Measurements from ENCODE around the gene TMEM132D.

DNA sequence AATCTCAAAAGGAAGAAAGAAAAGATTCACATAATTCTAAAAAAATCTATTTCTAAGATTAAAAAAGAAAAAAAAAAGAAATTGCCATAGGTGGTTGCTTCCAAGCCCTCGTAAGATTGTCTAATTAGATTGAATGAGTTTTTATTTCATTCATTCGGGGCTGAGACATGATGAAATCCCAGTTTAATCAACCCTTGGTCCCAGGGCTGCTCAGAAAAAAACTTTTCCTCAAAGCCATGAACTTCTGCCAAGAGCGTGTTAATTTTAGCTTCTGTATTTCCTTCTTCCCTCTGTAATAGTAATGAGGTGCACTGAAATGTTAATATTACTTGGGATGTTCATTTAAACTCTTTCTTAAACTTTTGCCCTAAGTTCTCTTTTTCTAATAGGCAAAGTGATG is 62.6 kb downstream of the TMEM132D start:
- TF ChIP-seq MXI1 (IDR thresholded peaks at IDR 0.05; ENCODE audit: borderline replicate concordance, low read depth, low read length) (no peak), BHLHE40 (IDR thresholded peaks at IDR 0.05; ENCODE audit: low read depth, low read length) (no peak), RFX5 (IDR thresholded peaks at IDR 0.05; ENCODE audit: low read depth, low read length) (no peak), POLR2A (IDR thresholded peaks at IDR 0.05; ENCODE audit: low read depth, low read length) (no peak), CEBPB (IDR thresholded peaks at IDR 0.05; ENCODE audit: low read depth, low read length) (no peak), MAZ (IDR thresholded peaks at IDR 0.05; ENCODE audit: borderline replicate concordance, low read depth, low read length) (no peak), RAD21 (IDR thresholded peaks at IDR 0.05; ENCODE audit: low read length) (no peak), SMC3 (IDR thresholded peaks at IDR 0.05; ENCODE audit: low read depth, low read length) (no peak), FOS (IDR thresholded peaks at IDR 0.05; ENCODE audit: low read depth, low read length) (no peak), NFE2L2 (IDR thresholded peaks at IDR 0.05; ENCODE audit: low read depth, low read length) (no peak), MAFK (IDR thresholded peaks at IDR 0.05; ENCODE audit: low read depth, low read length) (no peak)
- TF ChIP-seq, protein P1, sequence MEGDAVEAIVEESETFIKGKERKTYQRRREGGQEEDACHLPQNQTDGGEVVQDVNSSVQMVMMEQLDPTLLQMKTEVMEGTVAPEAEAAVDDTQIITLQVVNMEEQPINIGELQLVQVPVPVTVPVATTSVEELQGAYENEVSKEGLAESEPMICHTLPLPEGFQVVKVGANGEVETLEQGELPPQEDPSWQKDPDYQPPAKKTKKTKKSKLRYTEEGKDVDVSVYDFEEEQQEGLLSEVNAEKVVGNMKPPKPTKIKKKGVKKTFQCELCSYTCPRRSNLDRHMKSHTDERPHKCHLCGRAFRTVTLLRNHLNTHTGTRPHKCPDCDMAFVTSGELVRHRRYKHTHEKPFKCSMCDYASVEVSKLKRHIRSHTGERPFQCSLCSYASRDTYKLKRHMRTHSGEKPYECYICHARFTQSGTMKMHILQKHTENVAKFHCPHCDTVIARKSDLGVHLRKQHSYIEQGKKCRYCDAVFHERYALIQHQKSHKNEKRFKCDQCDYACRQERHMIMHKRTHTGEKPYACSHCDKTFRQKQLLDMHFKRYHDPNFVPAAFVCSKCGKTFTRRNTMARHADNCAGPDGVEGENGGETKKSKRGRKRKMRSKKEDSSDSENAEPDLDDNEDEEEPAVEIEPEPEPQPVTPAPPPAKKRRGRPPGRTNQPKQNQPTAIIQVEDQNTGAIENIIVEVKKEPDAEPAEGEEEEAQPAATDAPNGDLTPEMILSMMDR (conservative IDR thresholded peaks at IDR 0.05; ENCODE audit: low read depth, low read length), result no peak
- TF ChIP-seq, protein P2, sequence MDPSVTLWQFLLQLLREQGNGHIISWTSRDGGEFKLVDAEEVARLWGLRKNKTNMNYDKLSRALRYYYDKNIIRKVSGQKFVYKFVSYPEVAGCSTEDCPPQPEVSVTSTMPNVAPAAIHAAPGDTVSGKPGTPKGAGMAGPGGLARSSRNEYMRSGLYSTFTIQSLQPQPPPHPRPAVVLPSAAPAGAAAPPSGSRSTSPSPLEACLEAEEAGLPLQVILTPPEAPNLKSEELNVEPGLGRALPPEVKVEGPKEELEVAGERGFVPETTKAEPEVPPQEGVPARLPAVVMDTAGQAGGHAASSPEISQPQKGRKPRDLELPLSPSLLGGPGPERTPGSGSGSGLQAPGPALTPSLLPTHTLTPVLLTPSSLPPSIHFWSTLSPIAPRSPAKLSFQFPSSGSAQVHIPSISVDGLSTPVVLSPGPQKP (IDR thresholded peaks at IDR 0.05; ENCODE audit: borderline replicate concordance, low read depth, low read length), result no peak
- TF ChIP-seq, protein P3, sequence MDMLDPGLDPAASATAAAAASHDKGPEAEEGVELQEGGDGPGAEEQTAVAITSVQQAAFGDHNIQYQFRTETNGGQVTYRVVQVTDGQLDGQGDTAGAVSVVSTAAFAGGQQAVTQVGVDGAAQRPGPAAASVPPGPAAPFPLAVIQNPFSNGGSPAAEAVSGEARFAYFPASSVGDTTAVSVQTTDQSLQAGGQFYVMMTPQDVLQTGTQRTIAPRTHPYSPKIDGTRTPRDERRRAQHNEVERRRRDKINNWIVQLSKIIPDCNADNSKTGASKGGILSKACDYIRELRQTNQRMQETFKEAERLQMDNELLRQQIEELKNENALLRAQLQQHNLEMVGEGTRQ (IDR thresholded peaks at IDR 0.05; ENCODE audit: low read depth, low read length), result no peak
